ENCODE measurements around the gene PIP5K1C. TPM values are rescaled to one million over a fixed set of nuclear protein-coding genes. Genes with fewer than 3 reads are reported as not detected.

PIP5K1C gene
- total RNA-seq, 1 donor from 2014 or later = 40.1 TPM

DNA sequence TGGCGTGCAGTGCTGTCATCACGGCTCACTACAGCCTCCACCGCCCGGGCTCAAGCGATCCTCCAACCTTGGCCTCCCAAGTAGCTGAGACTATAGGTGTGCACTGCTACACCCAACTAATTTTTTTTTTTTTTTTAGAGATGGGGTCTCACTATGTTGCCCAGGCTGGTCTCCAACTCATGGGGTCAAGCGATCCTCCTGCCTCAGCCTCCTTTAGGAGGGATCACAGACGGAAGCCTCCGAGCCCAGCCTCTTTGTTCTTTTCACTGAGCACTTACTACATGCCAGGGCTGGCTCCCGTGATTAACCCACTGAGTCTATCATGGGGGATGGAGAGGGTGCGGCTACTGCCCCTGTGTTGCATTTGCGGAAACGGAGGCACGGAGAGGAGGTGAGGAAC is 60.8 kb downstream of the PIP5K1C start:
- H3K36me3 Mint-ChIP-seq (ENCODE audit: low read depth) = no peaks in the 10 kb centered on the region
- H3K4me1 Mint-ChIP-seq = no peaks in the 10 kb centered on the region
- no peaks in the 10 kb centered on the region for H3K9me3 Mint-ChIP-seq
- no peak overlapping the region for H3K27ac Mint-ChIP-seq (ENCODE audit: unreplicated experiment)
- H3K27me3 Mint-ChIP-seq (ENCODE audit: low read depth) = no peaks in the 10 kb centered on the region
- no peak overlapping the region for H3K4me3 Mint-ChIP-seq
- no peak for DNase-seq (ENCODE audit: low read depth, low spot score)
- TF ChIP-seq, protein P1, sequence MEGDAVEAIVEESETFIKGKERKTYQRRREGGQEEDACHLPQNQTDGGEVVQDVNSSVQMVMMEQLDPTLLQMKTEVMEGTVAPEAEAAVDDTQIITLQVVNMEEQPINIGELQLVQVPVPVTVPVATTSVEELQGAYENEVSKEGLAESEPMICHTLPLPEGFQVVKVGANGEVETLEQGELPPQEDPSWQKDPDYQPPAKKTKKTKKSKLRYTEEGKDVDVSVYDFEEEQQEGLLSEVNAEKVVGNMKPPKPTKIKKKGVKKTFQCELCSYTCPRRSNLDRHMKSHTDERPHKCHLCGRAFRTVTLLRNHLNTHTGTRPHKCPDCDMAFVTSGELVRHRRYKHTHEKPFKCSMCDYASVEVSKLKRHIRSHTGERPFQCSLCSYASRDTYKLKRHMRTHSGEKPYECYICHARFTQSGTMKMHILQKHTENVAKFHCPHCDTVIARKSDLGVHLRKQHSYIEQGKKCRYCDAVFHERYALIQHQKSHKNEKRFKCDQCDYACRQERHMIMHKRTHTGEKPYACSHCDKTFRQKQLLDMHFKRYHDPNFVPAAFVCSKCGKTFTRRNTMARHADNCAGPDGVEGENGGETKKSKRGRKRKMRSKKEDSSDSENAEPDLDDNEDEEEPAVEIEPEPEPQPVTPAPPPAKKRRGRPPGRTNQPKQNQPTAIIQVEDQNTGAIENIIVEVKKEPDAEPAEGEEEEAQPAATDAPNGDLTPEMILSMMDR (conservative IDR thresholded peaks at IDR 0.05) = no peak

DNA sequence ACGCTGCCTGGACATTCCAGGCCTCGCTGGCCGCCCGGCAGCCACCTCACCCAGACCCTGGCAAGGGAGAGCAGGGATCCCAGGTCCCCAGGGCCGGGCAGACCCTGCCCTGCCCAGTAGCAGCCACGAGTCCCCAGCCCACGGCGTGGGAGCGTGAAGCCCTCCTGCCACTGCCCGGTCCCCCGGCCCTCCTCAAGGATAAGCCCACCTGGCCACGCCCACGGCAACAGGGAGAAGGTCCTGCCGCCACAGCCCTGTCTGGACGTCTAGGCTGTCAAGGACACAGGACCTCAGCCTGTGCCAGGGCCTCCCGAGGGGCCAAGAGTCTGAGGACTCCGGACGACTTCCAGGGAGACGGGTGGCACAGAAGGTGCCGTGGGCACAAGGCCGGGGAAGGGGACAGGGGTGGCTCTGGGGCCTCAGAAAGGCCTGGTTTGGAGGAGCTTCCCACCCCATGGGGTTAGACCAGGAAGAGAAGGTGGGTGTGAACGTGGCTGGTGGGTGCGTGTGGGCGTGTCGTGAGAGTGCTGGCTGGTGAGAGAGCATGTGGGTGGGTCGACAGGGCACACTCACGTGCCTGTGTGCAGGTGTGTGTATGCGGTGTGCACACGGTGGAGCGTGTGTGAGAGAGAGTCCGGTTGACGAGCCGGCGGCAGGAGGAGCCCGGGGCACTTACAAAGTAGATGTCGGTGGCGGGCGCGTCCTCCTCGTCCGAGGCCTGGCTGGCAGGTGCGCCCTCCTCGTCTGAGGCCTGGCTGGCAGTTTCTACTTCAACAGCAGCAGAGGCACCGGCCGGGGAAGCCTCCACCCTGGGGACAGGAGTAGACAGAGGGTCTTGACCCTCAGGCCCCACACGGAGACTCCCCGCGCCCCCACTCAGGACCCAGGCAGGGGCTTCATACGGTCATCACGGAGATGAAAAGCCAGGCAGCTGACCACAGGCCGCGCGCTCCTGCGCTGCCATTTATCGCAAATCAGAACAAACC is 61.8 kb downstream of the PIP5K1C start:
- H3K27me3 Mint-ChIP-seq (ENCODE audit: low read depth) = no peaks in the 10 kb centered on the region
- TF ChIP-seq, protein P1 (conservative IDR thresholded peaks at IDR 0.05) = no peak
- H3K27ac Mint-ChIP-seq (ENCODE audit: unreplicated experiment) = no peak overlapping the region
- H3K36me3 Mint-ChIP-seq (ENCODE audit: low read depth) = no peaks in the 10 kb centered on the region
- H3K9me3 Mint-ChIP-seq = no peaks in the 10 kb centered on the region
- no peak for DNase-seq (ENCODE audit: low read depth, low spot score)
- no peak overlapping the region for H3K4me3 Mint-ChIP-seq
- no peaks in the 10 kb centered on the region for H3K4me1 Mint-ChIP-seq

DNA sequence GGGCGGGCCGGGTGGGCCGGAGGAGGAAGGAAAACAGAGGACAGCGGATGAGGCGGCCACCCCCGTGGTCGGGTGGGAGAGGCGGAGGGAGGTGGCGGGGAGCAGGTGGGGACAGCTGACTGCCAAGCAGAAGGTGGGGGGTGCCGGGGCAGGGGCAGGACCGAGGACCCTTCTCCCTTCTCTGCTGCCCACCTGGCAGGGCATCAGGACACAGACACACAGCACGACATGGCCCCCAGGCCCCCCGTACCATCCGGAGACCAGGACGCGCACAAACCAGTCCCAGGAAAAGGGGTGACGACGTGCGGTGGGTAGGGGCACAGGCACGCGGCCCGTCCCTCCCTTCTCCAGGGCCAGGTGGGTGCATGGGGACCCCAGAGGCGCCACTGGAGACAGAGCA is 62.6 kb downstream of the PIP5K1C start:
- no peak overlapping the region for H3K27ac Mint-ChIP-seq (ENCODE audit: unreplicated experiment)
- H3K36me3 Mint-ChIP-seq (ENCODE audit: low read depth) = no peaks in the 10 kb centered on the region
- H3K27me3 Mint-ChIP-seq (ENCODE audit: low read depth) = no peaks in the 10 kb centered on the region
- TF ChIP-seq, protein P1 (conservative IDR thresholded peaks at IDR 0.05) = no peak
- no peaks in the 10 kb centered on the region for H3K4me1 Mint-ChIP-seq
- DNase-seq (ENCODE audit: low read depth, low spot score) = no peak
- H3K4me3 Mint-ChIP-seq = no peak overlapping the region
- no peaks in the 10 kb centered on the region for H3K9me3 Mint-ChIP-seq

DNA sequence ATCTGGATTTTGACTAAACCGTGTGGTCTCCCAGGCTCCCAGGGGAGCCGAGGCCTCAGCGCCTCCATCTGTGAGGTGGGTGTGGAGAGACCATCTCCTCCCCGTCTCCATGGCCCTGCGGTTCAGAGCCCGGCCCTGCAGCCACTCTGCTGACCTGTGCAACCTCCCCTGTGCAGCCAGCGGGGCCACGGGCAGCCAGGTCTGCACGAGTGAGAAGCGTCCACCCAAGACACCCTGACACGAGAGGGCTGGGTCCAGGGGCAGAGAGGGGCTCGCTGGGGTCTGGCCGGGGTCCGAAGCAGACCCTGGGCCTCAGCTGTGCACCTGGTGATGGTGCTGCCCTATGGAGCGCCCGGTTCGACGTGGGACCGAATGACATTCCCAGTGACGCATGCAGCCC is 63.3 kb downstream of the PIP5K1C start:
- Mint-ChIP-seq H3K4me3 (no peak overlapping the region), H3K36me3 (ENCODE audit: low read depth) (no peaks in the 10 kb centered on the region), H3K9me3 (no peaks in the 10 kb centered on the region), H3K27me3 (ENCODE audit: low read depth) (no peaks in the 10 kb centered on the region), H3K4me1 (no peaks in the 10 kb centered on the region), H3K27ac (ENCODE audit: unreplicated experiment) (no peak overlapping the region)
- no peak for DNase-seq (ENCODE audit: low read depth, low spot score)
- TF ChIP-seq, protein P1 (conservative IDR thresholded peaks at IDR 0.05) = no peak

DNA sequence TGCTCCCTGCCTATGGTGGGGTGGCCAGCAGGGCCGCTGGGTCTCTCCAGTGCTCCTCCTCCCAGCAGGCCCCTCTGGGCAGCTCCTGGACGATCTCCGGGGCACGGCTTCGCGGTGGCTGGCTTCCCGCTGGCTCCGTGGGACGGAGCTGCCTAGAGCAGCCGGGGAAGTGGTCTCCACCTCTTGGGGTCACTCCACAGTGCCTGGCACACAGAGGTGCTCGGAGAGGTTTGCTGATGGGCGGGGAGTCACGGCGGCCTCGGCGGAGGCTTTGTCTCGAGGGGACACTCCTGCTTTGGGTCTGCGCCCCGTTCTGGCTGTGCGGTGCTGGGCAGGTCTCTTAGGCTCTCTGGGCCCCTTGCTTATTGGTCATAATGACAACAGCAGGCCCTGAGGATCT is 63.8 kb downstream of the PIP5K1C start:
- TF ChIP-seq, protein P1 (conservative IDR thresholded peaks at IDR 0.05) = no peak
- Mint-ChIP-seq H3K36me3 (ENCODE audit: low read depth) (no peaks in the 10 kb centered on the region), H3K27me3 (ENCODE audit: low read depth) (no peaks in the 10 kb centered on the region), H3K27ac (ENCODE audit: unreplicated experiment) (no peak overlapping the region), H3K4me3 (no peak overlapping the region), H3K4me1 (no peaks in the 10 kb centered on the region), H3K9me3 (no peaks in the 10 kb centered on the region)
- no peak for DNase-seq (ENCODE audit: low read depth, low spot score)

Data from neural crest cell (in vitro differentiated cells).